H1 (cell line): ENCODE results near the gene SBK2. TPM values are rescaled to one million over a fixed set of nuclear protein-coding genes. Genes with fewer than 3 reads are reported as not detected.
A peak's percentile ranks its signal among the peaks of the same experiment; 100 is the strongest.

ENCODE experiments used
- CTCF ChIA-PET: fragments of 300-600 bp; sonication (Branson Sonifier 250); formaldehyde crosslinking; loops from one replicate; lab custom pipeline; 2021; ENCODE audit not compliant: partially characterized antibody; lab: Charles Lee
- POLR2A ChIA-PET: fragments of 300-600 bp; sonication (Branson Sonifier 250); formaldehyde crosslinking; loops from one replicate; lab custom pipeline; 2021; ENCODE audit warnings: inconsistent platforms; ENCODE audit not compliant: partially characterized antibody; lab: Charles Lee
- DNase-seq, 2 experiments: peaks; one replicate each; pipeline versions ENCODE4 v3.0.0 to v3.0.0-alpha.2; 2010 to 2022; ENCODE audit warnings: low spot score in 2 of 2, low read depth in 1 of 2, mixed read lengths in 1 of 2
- FAIRE-seq: peaks from 2 replicates; lab custom pipeline; 2011; peaks lifted over from hg19 to GRCh38; lab: Jason Lieb, UNC
- H2AFZ ChIP-seq: 2 replicates; pipeline ENCODE4 v1.8.1; 2012; ENCODE audit warnings: low read length, inconsistent platforms
- H2AK5ac ChIP-seq: 2 replicates; pipeline ENCODE4 v1.6.1; 2013; ENCODE audit warnings: low read depth, low read length
- H2BK120ac ChIP-seq: replicated peaks from 2 replicates; pipeline ENCODE3; 2013; ENCODE audit warnings: low read depth, low read length, inconsistent platforms
- H2BK12ac ChIP-seq: 2 replicates; pipeline ENCODE4 v1.6.1; 2013; ENCODE audit warnings: low read depth, low read length
- H2BK15ac ChIP-seq: 2 replicates; pipeline ENCODE4 v1.6.1; 2013; ENCODE audit warnings: low read length
- H2BK20ac ChIP-seq: 2 replicates; pipeline ENCODE4 v1.6.1; 2013; ENCODE audit warnings: low read length
- H2BK5ac ChIP-seq: 2 replicates; pipeline ENCODE4 v1.6.1; 2013; ENCODE audit warnings: low read depth, low read length
- H3K14ac ChIP-seq: 2 replicates; pipeline ENCODE4 v1.6.1; 2013; ENCODE audit warnings: inconsistent platforms; ENCODE audit not compliant: insufficient read length
- H3K18ac ChIP-seq: 2 replicates; pipeline ENCODE4 v1.6.1; 2013; ENCODE audit warnings: low read length; ENCODE audit errors: extremely low read depth
- H3K23ac ChIP-seq: 2 replicates; pipeline ENCODE4 v1.6.1; 2013; ENCODE audit warnings: inconsistent platforms; ENCODE audit not compliant: insufficient read length
- H3K23me2 ChIP-seq: 2 replicates; pipeline ENCODE4 v1.6.1; 2013; ENCODE audit warnings: low read depth, low read length
- H3K27ac ChIP-seq: 2 replicates; pipeline ENCODE4 v1.6.1; 2011; ENCODE audit warnings: low read depth, low read length, inconsistent platforms
- H3K27me3 ChIP-seq, 4 experiments: replicated peaks in 1 of 4; 1 replicate in 1 of 4; 2 replicates in 3 of 4; pipeline versions ENCODE4 v1.6.1 to v1.8.1; 2011 to 2013; ENCODE audit warnings: low read length in 3 of 4, mild to moderate bottlenecking in 3 of 4, inconsistent platforms in 2 of 4, mixed read lengths in 2 of 4, moderate library complexity in 1 of 4; ENCODE audit not compliant: control insufficient read depth in 3 of 4, insufficient read depth in 3 of 4; ENCODE audit errors: extremely low read depth in 1 of 4
- H3K36me3 ChIP-seq, 4 experiments: 2 replicates each; pipeline versions ENCODE4 v1.6.1 to v1.8.1; 2011 to 2013; ENCODE audit warnings: mild to moderate bottlenecking in 4 of 4, low read length in 3 of 4, moderate library complexity in 2 of 4, control low read depth in 1 of 4, inconsistent platforms in 1 of 4; ENCODE audit not compliant: insufficient read depth in 4 of 4, control insufficient read depth in 2 of 4
- H3K4ac ChIP-seq: replicated peaks from 2 replicates; pipeline ENCODE3; 2013; ENCODE audit warnings: low read length, low read depth, mixed read lengths, inconsistent platforms; ENCODE audit not compliant: insufficient read length
- H3K4me1 ChIP-seq, 4 experiments: replicated peaks in 1 of 4; 1 replicate in 1 of 4; 2 replicates in 3 of 4; pipeline versions ENCODE4 v1.6.1 to v1.8.1; 2011 to 2013; ENCODE audit warnings: low read length in 3 of 4, inconsistent platforms in 2 of 4, mixed read lengths in 1 of 4; ENCODE audit not compliant: insufficient read depth in 4 of 4, control insufficient read depth in 3 of 4
- H3K4me2 ChIP-seq, 2 experiments: 2 replicates each; pipeline versions ENCODE4 v1.6.1 to v1.8.1; 2011 to 2013; ENCODE audit warnings: low read depth in 2 of 2, low read length in 2 of 2, control low read depth in 1 of 2, inconsistent platforms in 1 of 2, mild to moderate bottlenecking in 1 of 2; ENCODE audit not compliant: insufficient read depth in 1 of 2
- H3K4me3 ChIP-seq, 4 experiments: fragments of 200-600, 300-600 bp in 1 of 4; sonication (generic), shearing (Covaris generic), sonication (Bioruptor Twin) in 1 of 4; 2 replicates each; pipeline versions ENCODE4 v1.5.1 to v1.8.1; 2011 to 2016; ENCODE audit warnings: low read length in 4 of 4, low read depth in 3 of 4, control low read depth in 2 of 4, inconsistent platforms in 2 of 4, mild to moderate bottlenecking in 2 of 4, mixed read lengths in 1 of 4, moderate library complexity in 1 of 4; ENCODE audit not compliant: insufficient read depth in 2 of 4; ENCODE audit errors: extremely low read depth in 1 of 4
- H3K56ac ChIP-seq: replicated peaks from 2 replicates; pipeline ENCODE3; 2013; ENCODE audit warnings: low read depth, mild to moderate bottlenecking, mixed read lengths, low read length, inconsistent platforms; ENCODE audit not compliant: insufficient read length
- H3K79me1 ChIP-seq: 2 replicates; pipeline ENCODE4 v1.6.1; 2013; ENCODE audit warnings: low read depth, low read length, control low read depth
- H3K79me2 ChIP-seq, 2 experiments: 2 replicates each; pipeline versions ENCODE4 v1.6.1 to v1.8.1; 2012 to 2013; ENCODE audit warnings: low read length in 2 of 2, mild to moderate bottlenecking in 2 of 2, inconsistent platforms in 1 of 2; ENCODE audit not compliant: insufficient read depth in 2 of 2, control insufficient read depth in 1 of 2
- H3K9ac ChIP-seq, 4 experiments: replicated peaks in 1 of 4; 1 replicate in 1 of 4; 2 replicates in 3 of 4; pipeline versions ENCODE4 v1.6.1 to v1.8.1; 2011 to 2013; ENCODE audit warnings: low read depth in 3 of 4, low read length in 3 of 4, control low read depth in 2 of 4, mild to moderate bottlenecking in 2 of 4, moderate library complexity in 2 of 4, inconsistent platforms in 1 of 4; ENCODE audit errors: extremely low read depth in 1 of 4
- H3K9me3 ChIP-seq, 2 experiments: 2 replicates each; pipeline versions ENCODE4 v1.6.1 to v1.8.1; 2012 to 2013; ENCODE audit warnings: mild to moderate bottlenecking in 2 of 2, moderate library complexity in 2 of 2, control low read depth in 1 of 2, inconsistent platforms in 1 of 2, low read depth in 1 of 2, low read length in 1 of 2, mixed read lengths in 1 of 2; ENCODE audit not compliant: insufficient read depth in 2 of 2
- H4K20me1 ChIP-seq, 2 experiments: replicated peaks in 1 of 2; 2 replicates each; pipeline versions ENCODE3 to v1.8.1; 2011 to 2013; ENCODE audit warnings: inconsistent platforms in 2 of 2, low read length in 2 of 2, mild to moderate bottlenecking in 1 of 2; ENCODE audit not compliant: insufficient read depth in 2 of 2, control insufficient read depth in 1 of 2
- H4K5ac ChIP-seq: 2 replicates; pipeline ENCODE4 v1.6.1; 2013; ENCODE audit warnings: low read length, low read depth, mixed read lengths, inconsistent platforms; ENCODE audit not compliant: insufficient read length
- H4K8ac ChIP-seq: 2 replicates; pipeline ENCODE4 v1.8.0; 2013; ENCODE audit warnings: mild to moderate bottlenecking, moderate library complexity, low read length, inconsistent platforms; ENCODE audit not compliant: insufficient read depth; ENCODE audit errors: extremely low read depth
- H4K91ac ChIP-seq: replicated peaks from 2 replicates; pipeline ENCODE3; 2013; ENCODE audit warnings: low read length, mixed read lengths, inconsistent platforms; ENCODE audit not compliant: insufficient read length
- CTBP2 ChIP-seq: IDR thresholded peaks from 2 replicates; pipeline ENCODE4 v1.7.0; 2011; ENCODE audit warnings: borderline replicate concordance, mild to moderate bottlenecking, moderate library complexity, mixed read lengths, low read length; ENCODE audit not compliant: insufficient read depth, insufficient read length
- EGR1 ChIP-seq: IDR thresholded peaks from 2 replicates; pipeline ENCODE4 v1.6.1; 2011; ENCODE audit warnings: low read depth, low read length, borderline replicate concordance
- EP300 ChIP-seq, 2 experiments: IDR thresholded peaks; 1 replicate in 1 of 2; 2 replicates in 1 of 2; pipeline ENCODE4 v1.6.1; 2011 to 2012; ENCODE audit warnings: low read depth in 2 of 2, low read length in 2 of 2, mild to moderate bottlenecking in 2 of 2, borderline replicate concordance in 1 of 2, inconsistent platforms in 1 of 2, moderate library complexity in 1 of 2
- GTF2F1 ChIP-seq: IDR thresholded peaks from 2 replicates; pipeline ENCODE4 v1.6.1; 2012; ENCODE audit warnings: low read depth, low read length, improper control_type of control experiment, borderline replicate concordance
- JUN ChIP-seq: IDR thresholded peaks from 2 replicates; pipeline ENCODE4 v1.6.1; 2011; ENCODE audit warnings: low read depth, mild to moderate bottlenecking, improper control_type of control experiment, low read length
- MAFK ChIP-seq: IDR thresholded peaks from 2 replicates; pipeline ENCODE4 v1.6.1; 2012; ENCODE audit warnings: low read depth, mild to moderate bottlenecking, improper control_type of control experiment, low read length
- RFX5 ChIP-seq: IDR thresholded peaks from 2 replicates; pipeline ENCODE4 v1.6.1; 2011; ENCODE audit warnings: low read depth, low read length, improper control_type of control experiment, borderline replicate concordance
- RNF2 ChIP-seq: fragments of 200-900, 300-1000 bp; sonication (generic); IDR thresholded peaks from 2 replicates; pipeline ENCODE4 v1.7.1; 2016; ENCODE audit warnings: borderline replicate concordance, low read depth, mild to moderate bottlenecking, antibody characterized with exemption, low read length; ENCODE audit not compliant: poor library complexity, severe bottlenecking; ENCODE audit errors: missing control alignments
- SRF ChIP-seq: IDR thresholded peaks from 2 replicates; pipeline ENCODE4 v1.6.1; 2011; ENCODE audit warnings: mild to moderate bottlenecking, low read depth, low read length, moderate library complexity
- TAF7 ChIP-seq: optimal IDR thresholded peaks from 2 replicates; pipeline ENCODE3; 2011; ENCODE audit warnings: low read depth, mild to moderate bottlenecking, inconsistent platforms, low read length, moderate library complexity, borderline replicate concordance
- TBP ChIP-seq: IDR thresholded peaks from 2 replicates; pipeline ENCODE4 v1.6.1; 2011; ENCODE audit warnings: low read depth, low read length, improper control_type of control experiment
- TEAD4 ChIP-seq: IDR thresholded peaks from 2 replicates; pipeline ENCODE4 v1.6.1; 2012; ENCODE audit warnings: low read depth, low read length, inconsistent platforms, mixed read lengths
- WGBS, 2 experiments: shearing (Covaris generic) in 1 of 2; methylation state at CpG; one replicate each; pipeline versions ENCODE4 v1.1.6 to v1.1.7; 2013 to 2015; ENCODE audit warnings: low lambda C conversion rate in 2 of 2, mixed read lengths in 2 of 2, inconsistent platforms in 1 of 2, low coverage in 1 of 2, missing lambda C conversion rate in 1 of 2; ENCODE audit not compliant: insufficient replicate concordance in 2 of 2, insufficient coverage in 1 of 2, insufficient read length in 1 of 2; ENCODE audit errors: extremely low coverage in 1 of 2, missing lambda C conversion rate in 1 of 2; 5-methylcytosine and 5-hydroxymethylcytosine counted together
- polyA plus RNA-seq, 7 experiments: library from polyadenylated mRNA; depleted of rRNA in 3 of 7; stranded (reverse) in 5 of 7; unstranded in 2 of 7; fragments of >200 nt in 5 of 7; fragments of 200-250 nt in 2 of 7; gene quantifications; 1 replicate in 5 of 7; 2 replicates in 1 of 7; 4 replicates in 1 of 7; pipeline versions ENCODE4 v1.2.1 to v1.2.3, GENCODE V29; 2011 to 2013; ENCODE audit warnings: missing spikeins in 2 of 7, mixed read lengths in 2 of 7
- total RNA-seq: library from RNA; stranded (reverse); fragmentation: NEBNext Ultra II Directional; extraction: Animal tissue kit (Norgen Biotek cat#: 25700); gene quantifications from 2 replicates; pipeline ENCODE4 v1.2.1, GENCODE V29; 2021

Gene SBK2
- total and polyA plus RNA-seq, 2 of the 8 experiments (the other 6 are each of a cell fraction or from before 2014, with no cell fraction given): 3.2 to 4.1 TPM

- peaks cover 3% of the 10 kb centered on the region; the same call in 1 of the 2 replicates for H3K79me1 ChIP-seq
- H2BK120ac ChIP-seq: no peak overlapping the region
- no peak overlapping the region for H4K91ac ChIP-seq
- H3K18ac ChIP-seq: no peak overlapping the region
- no peak overlapping the region for H3K27ac ChIP-seq
- no peak overlapping the region for H3K14ac ChIP-seq
- H2BK12ac ChIP-seq: no peak overlapping the region
- FAIRE-seq: no peak
- H3K23me2 ChIP-seq: peaks cover 14% of the 10 kb centered on the region
- H3K56ac ChIP-seq: no peak overlapping the region
- no peak for DNase-seq
- H3K9ac ChIP-seq: no peak overlapping the region
- no peak overlapping the region for H3K23ac ChIP-seq
- 0 out of 2 replicates have a peak overlapping the region, but pooled peaks have one; percentile 5 for H2BK15ac ChIP-seq
- H3K9me3 ChIP-seq: no peaks in the 10 kb centered on the region
- H2BK5ac ChIP-seq: no peak overlapping the region
- no peak overlapping the region for H3K4ac ChIP-seq
- peaks cover 0 to 4% (median 1%) of the 10 kb centered on the region in 4 experiments; a peak in 5 of 7 replicates for H3K4me1 ChIP-seq
- H2BK20ac ChIP-seq: 0 out of 2 replicates have a peak overlapping the region, but pooled peaks have one; percentile 43
- no peaks in the 10 kb centered on the region for H4K20me1 ChIP-seq
- H3K36me3 ChIP-seq: no peaks in the 10 kb centered on the region
- H2AK5ac ChIP-seq: no peak overlapping the region
- H4K8ac ChIP-seq: no peak overlapping the region; the same call in 1 of the 2 replicates
- peaks cover under 1 to 2% of the 10 kb centered on the region in 2 experiments; a peak in 3 of 4 replicates for H3K79me2 ChIP-seq
- CTCF ChIA-PET: interaction anchor here (1.0 to 2.3 kb wide), 3 partner anchors 21 to 54 kb away, joined by 4 to 8 read pairs (median 8); partner anchors contain the start of gene ZNF865
- 84% methylated on average over 11 of the region's 11 CpGs; no CpG with 5 or more reads in 1 of the 2 experiments for WGBS, 2 experiments
- H3K4me2 ChIP-seq: peak overlapping the region in 1 of 2 experiments; percentile 73; a peak in 1 of 4 replicates
- POLR2A ChIA-PET: interaction anchor here (1.4 to 5.5 kb wide), 4 partner anchors 14 to 40 kb away, joined by 4 to 42 read pairs (median 8); partner anchors contain the start of genes FIZ1, ZNF524 and ZNF784
- 0 out of 8 replicates have a peak overlapping the region, but pooled peaks of 1 of the 4 experiments have one; percentile 60 for H3K4me3 ChIP-seq
- H3K27me3 ChIP-seq: no peaks in the 10 kb centered on the region; a peak in 1 of 7 replicates
- no peak overlapping the region for H2AFZ ChIP-seq
- no peak overlapping the region for H4K5ac ChIP-seq
- TF ChIP-seq SRF (no peak), MAFK (no peak), CTBP2 (no peak), JUN (no peak), GTF2F1 (no peak), EP300 (IDR thresholded peaks at IDR 0.05; ENCODE audit: borderline replicate concordance in 1 of 2, low read depth in 2 of 2, low read length in 2 of 2) (no peak), TAF7 (no peak), TEAD4 (no peak), EGR1 (no peak), RFX5 (no peak), RNF2 (no peak), TBP (no peak)
Observed at GRCh38 chr19:55584871-55585270, 47.9 kb upstream of the SBK2 start.
